GM23338 (cell line): ENCODE results near the gene TYROBP.

Experiments used
- CTCF ChIP-seq, 2 experiments: fragments of 200-600 bp in 1 of 2; sonication (generic) in 1 of 2; conservative IDR thresholded peaks; 2 replicates each; pipeline versions ENCODE4 v1.5.1 to v1.6.1; 2016 to 2017; ENCODE audit warnings: antibody characterized with exemption in 2 of 2, low read depth in 2 of 2, mild to moderate bottlenecking in 2 of 2, moderate library complexity in 1 of 2
- EZH2 ChIP-seq: fragments of 200-600 bp; sonication (generic); IDR thresholded peaks from one replicate; pipeline ENCODE4 v1.8.0; 2017; ENCODE audit warnings: antibody characterized with exemption, mild to moderate bottlenecking, low read depth; ENCODE audit not compliant: unreplicated experiment
- STAT1 ChIP-seq: IDR thresholded peaks from one replicate; pipeline ENCODE4 v1.6.1; 2016; ENCODE audit warnings: antibody characterized with exemption; ENCODE audit not compliant: unreplicated experiment

GRCh38 chr19:35945121-35945790, 37.2 kb upstream of the TYROBP start:
- TF ChIP-seq EZH2 (no peak), CTCF (conservative IDR thresholded peaks at IDR 0.05; ENCODE audit: low read depth in 2 of 2) (no peak), STAT1 (no peak)
